Nephron (organoid): ENCODE data around the gene MFSD11.

Experiments
- H3K27ac Mint-ChIP-seq, 3 experiments: 2 replicates each; pipeline ENCODE4 v1.8.0; 2020; ENCODE audit warnings: mixed read lengths in 3 of 3, mild to moderate bottlenecking in 2 of 3, moderate library complexity in 1 of 3
- H3K27me3 Mint-ChIP-seq: 2 replicates; pipeline ENCODE4 v1.8.0; 2021; ENCODE audit warnings: low read depth, mild to moderate bottlenecking, moderate library complexity, mixed read lengths
- H3K36me3 Mint-ChIP-seq: 2 replicates; pipeline ENCODE4 v1.8.0; 2020; ENCODE audit warnings: low read depth, mixed read lengths
- H3K4me1 Mint-ChIP-seq: 2 replicates; pipeline ENCODE4 v1.8.0; 2020; ENCODE audit warnings: mixed read lengths
- H3K4me3 Mint-ChIP-seq, 3 experiments: 2 replicates each; pipeline ENCODE4 v1.8.0; 2020; ENCODE audit warnings: mild to moderate bottlenecking in 3 of 3, mixed read lengths in 3 of 3, moderate library complexity in 2 of 3
- H3K9me3 Mint-ChIP-seq: 2 replicates; pipeline ENCODE4 v1.8.0; 2020; ENCODE audit warnings: mixed read lengths
- TF ChIP-seq, protein P1 (sequence below), 3 experiments: fragments of 200-600 bp; sonication (generic); IDR thresholded peaks; one replicate each; pipeline ENCODE4 v1.5.0; 2021; ENCODE audit warnings: antibody characterized with exemption in 3 of 3; ENCODE audit not compliant: unreplicated experiment in 3 of 3

MFSD11 gene

DNA sequence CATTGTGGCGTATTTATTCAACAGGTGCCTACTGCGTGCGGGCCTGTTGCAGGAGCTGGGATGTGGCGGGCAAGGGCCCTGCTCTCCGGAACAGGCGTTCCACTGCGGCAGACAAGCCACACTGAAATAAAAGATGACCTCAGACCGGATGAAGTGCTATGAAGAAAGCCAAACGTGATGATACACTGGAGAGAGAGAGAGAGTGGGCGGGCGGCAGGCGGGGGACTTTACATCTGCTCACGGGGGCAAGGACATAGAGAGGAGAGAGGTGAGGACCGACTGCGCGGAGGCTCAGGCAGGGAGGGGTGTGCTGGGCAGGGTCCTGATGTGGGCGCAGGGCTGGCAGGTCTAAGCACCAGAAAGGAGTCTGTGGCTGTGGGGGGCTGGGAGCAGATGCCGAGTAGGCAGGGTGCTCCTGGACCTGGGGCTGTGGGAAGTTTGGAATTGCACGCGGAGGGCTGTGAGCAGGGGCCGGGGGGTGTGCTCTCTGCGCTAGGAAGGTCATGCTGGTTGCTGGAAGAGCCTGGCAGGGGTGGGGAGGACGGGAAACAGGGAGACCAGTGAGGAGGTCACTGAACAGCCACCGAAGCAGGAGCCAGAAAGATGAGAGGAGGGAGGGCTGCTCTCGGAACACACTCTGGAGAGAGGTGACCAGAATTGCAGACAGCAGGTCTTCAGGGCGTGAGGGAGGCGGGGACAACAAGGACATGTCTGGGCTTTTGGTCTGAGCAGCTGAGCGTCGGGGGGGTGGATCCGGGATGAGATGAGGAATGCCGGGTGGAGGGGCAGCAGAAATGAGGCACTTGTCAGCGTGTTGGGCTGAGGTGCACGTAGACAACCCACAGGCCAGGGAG is 37.1 kb upstream of the MFSD11 start:
- H3K4me3 Mint-ChIP-seq, result peak overlapping the region; percentile 26 to 39 (median 37)
- no peaks in the 10 kb centered on the region for H3K27me3 Mint-ChIP-seq
- TF ChIP-seq, protein P1, sequence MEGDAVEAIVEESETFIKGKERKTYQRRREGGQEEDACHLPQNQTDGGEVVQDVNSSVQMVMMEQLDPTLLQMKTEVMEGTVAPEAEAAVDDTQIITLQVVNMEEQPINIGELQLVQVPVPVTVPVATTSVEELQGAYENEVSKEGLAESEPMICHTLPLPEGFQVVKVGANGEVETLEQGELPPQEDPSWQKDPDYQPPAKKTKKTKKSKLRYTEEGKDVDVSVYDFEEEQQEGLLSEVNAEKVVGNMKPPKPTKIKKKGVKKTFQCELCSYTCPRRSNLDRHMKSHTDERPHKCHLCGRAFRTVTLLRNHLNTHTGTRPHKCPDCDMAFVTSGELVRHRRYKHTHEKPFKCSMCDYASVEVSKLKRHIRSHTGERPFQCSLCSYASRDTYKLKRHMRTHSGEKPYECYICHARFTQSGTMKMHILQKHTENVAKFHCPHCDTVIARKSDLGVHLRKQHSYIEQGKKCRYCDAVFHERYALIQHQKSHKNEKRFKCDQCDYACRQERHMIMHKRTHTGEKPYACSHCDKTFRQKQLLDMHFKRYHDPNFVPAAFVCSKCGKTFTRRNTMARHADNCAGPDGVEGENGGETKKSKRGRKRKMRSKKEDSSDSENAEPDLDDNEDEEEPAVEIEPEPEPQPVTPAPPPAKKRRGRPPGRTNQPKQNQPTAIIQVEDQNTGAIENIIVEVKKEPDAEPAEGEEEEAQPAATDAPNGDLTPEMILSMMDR (IDR thresholded peaks at IDR 0.05; ENCODE audit: unreplicated experiment in 3 of 3), result no peak
- H3K4me1 Mint-ChIP-seq, result peaks cover 63% of the 10 kb centered on the region
- no peaks in the 10 kb centered on the region for H3K9me3 Mint-ChIP-seq
- H3K27ac Mint-ChIP-seq, result peak overlapping the region; percentile 70 to 90 (median 87)
- H3K36me3 Mint-ChIP-seq, result no peaks in the 10 kb centered on the region

DNA sequence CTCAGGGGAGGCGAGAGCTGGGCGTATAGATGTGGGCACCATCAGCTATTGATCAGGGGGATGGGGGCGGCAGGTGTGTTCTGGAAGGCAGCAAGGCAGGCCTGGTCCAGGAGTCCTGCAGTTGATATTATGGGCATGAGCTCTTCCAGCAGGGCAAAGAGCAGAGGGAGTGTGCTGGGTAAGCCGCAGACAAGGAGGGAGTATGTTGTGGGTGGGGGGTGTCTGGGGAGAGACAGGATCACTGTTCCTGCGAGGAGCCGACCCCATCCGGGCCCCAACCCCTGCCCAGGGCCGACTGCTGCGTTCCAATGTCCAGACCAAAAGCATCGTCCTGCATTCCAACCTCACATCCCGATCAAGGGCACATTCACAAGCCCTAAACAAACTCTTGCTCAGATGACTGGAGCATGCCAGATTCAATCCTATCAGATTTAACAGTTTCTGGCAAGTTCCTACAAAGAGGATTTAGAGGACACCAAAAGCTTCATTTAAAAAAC is 36.4 kb upstream of the MFSD11 start:
- peak overlapping the region; percentile 70 to 90 (median 87) for H3K27ac Mint-ChIP-seq
- H3K4me1 Mint-ChIP-seq, result peaks cover 61% of the 10 kb centered on the region
- no peaks in the 10 kb centered on the region for H3K9me3 Mint-ChIP-seq
- peak overlapping the region; percentile 26 to 39 (median 37) for H3K4me3 Mint-ChIP-seq
- H3K27me3 Mint-ChIP-seq, result no peaks in the 10 kb centered on the region
- no peaks in the 10 kb centered on the region for H3K36me3 Mint-ChIP-seq
- TF ChIP-seq, protein P1 (IDR thresholded peaks at IDR 0.05; ENCODE audit: unreplicated experiment in 3 of 3), result no peak

DNA sequence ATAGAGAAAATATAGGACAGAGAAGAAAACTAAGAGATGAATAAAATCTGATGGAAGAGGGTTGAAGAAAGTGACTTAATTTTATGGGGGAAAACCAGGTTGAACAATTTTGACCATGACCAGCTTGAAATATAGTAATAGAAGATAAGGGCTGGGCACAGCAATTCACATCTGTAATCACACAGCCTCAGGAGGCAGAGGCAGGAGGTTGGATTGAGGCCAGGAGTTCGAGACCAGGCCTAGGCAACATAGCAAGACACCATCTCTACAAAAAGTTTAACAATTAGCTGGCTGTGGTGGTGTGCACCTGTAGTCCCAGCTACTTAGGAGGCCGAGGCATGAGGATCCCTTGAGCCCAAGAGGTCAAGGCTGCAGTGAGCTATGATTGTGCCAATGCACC is 35.8 kb upstream of the MFSD11 start:
- no peaks in the 10 kb centered on the region for H3K27me3 Mint-ChIP-seq
- H3K9me3 Mint-ChIP-seq, result no peaks in the 10 kb centered on the region
- H3K4me3 Mint-ChIP-seq, result peak overlapping the region in 1 of 3 experiments; percentile 39
- H3K27ac Mint-ChIP-seq, result peak overlapping the region; percentile 70 to 90 (median 87)
- H3K4me1 Mint-ChIP-seq, result peaks cover 61% of the 10 kb centered on the region
- H3K36me3 Mint-ChIP-seq, result no peaks in the 10 kb centered on the region
- TF ChIP-seq, protein P1 (IDR thresholded peaks at IDR 0.05; ENCODE audit: unreplicated experiment in 3 of 3), result no peak

DNA sequence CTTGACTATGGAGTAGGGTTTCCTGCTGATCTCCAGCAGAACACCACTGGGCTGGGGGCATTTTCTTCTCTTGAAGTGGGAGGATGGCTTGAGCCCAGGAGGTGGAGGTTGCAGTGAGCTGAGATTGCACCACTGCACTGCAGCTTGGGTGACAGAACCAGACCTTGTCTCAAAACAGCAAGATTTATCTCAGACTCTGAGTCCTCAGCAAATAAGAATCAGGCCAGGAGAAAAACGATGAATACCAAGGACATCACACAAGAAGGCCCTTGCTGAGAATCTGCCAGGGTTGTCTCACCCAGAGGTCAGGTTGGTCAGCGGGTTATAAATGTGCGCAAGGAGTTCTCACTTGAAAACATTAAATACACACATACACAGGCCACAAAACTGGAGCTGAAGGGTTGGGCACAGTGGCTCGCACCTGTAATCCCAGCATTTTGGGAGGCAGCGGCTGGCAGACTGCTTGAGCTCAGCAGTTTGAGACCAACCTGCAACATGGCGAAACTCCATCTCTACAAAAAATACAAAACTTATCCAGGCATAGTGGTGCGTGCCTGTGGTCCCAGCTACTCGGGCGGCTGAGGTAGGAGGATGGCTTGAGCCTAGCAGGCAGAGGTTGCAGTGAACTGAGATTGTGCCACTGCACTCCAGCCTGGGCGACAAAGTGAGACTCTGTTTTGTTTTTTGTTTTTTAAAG is 34.8 kb upstream of the MFSD11 start:
- H3K36me3 Mint-ChIP-seq, result peaks cover 4% of the 10 kb centered on the region
- no peaks in the 10 kb centered on the region for H3K27me3 Mint-ChIP-seq
- no peaks in the 10 kb centered on the region for H3K9me3 Mint-ChIP-seq

DNA sequence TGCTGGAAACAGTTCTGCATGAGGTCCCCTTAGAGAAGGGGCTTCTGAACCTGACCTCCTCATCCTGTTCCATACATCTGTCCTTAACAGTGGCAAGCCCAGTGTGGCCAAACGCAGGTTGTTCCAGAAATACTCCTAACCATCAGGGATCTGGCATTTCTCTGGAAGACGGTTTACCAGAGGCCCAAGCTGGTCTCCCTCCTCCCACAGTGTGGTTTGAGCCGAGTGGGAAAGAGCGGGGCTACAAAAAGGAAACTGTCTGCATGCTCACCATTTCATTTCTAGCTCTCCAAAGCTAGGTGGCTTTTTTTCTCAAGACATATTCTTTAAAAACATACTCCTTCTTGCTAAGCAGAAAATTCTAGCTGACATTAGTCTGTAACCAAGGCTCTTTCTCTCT is 33.1 kb upstream of the MFSD11 start:
- Mint-ChIP-seq H3K4me1 (peaks cover 66% of the 10 kb centered on the region), H3K9me3 (no peaks in the 10 kb centered on the region), H3K36me3 (peaks cover 4% of the 10 kb centered on the region), H3K4me3 (peak overlapping the region in 1 of 3 experiments; percentile 25), H3K27ac (peak overlapping the region; percentile 57 to 89 (median 77)), H3K27me3 (no peaks in the 10 kb centered on the region)
- TF ChIP-seq, protein P1 (IDR thresholded peaks at IDR 0.05; ENCODE audit: unreplicated experiment in 3 of 3), result no peak

More for the DNA sequence above, 34.8 kb upstream of the MFSD11 start:
- Mint-ChIP-seq H3K4me1 (peaks cover 58% of the 10 kb centered on the region), H3K27ac (peak overlapping the region in 2 of 3 experiments; percentile 51 to 56), H3K4me3 (peak overlapping the region in 1 of 3 experiments; percentile 42)
- TF ChIP-seq, protein P1 (IDR thresholded peaks at IDR 0.05; ENCODE audit: unreplicated experiment in 3 of 3), result no peak
